Panc1 (cell line): ENCODE results near the gene CAPN2. TPM values are rescaled to one million over a fixed set of nuclear protein-coding genes. Genes with fewer than 3 reads are reported as not detected.

Source experiments
- ATAC-seq: fragments of 200-7000 bp; cut with Tn5 transposase; 2 replicates; pipeline ENCODE4 v1.9.1; 2020; ENCODE audit warnings: mild to moderate bottlenecking, moderate library complexity
- BruUV-seq: library from RNA; stranded (reverse); fragments of 400-500 nt; replicated peaks from 2 replicates; lab custom pipeline; 2021; lab: Mats Ljungman, UMichigan
- CTCF ChIA-PET: fragments of 300-600 bp; sonication (Branson Sonifier 250); formaldehyde crosslinking; loops from one replicate; lab custom pipeline; 2022; ENCODE audit warnings: antibody characterized with exemption; lab: Charles Lee
- POLR2A ChIA-PET: fragments of 300-600 bp; sonication (Branson Sonifier 250); formaldehyde crosslinking; loops from one replicate; lab custom pipeline; 2022; ENCODE audit warnings: antibody characterized with exemption; lab: Charles Lee
- DNase-seq: peaks from one replicate; pipeline ENCODE4 v3.0.0-alpha.2; 2010; ENCODE audit warnings: low read depth, low spot score
- H3K27ac ChIP-seq: 2 replicates; pipeline ENCODE4 v1.5.1; 2011; ENCODE audit warnings: mild to moderate bottlenecking, low read length, inconsistent platforms
- H3K27me3 ChIP-seq: fragments of 200-500 bp; sonication (Bioruptor generic); 2 replicates; pipeline ENCODE4 v1.6.0; 2014; ENCODE audit warnings: low read length, inconsistent platforms; ENCODE audit not compliant: control insufficient read depth, insufficient read depth
- H3K36me3 ChIP-seq: fragments of 200-500 bp; sonication (Bioruptor generic); 2 replicates; pipeline ENCODE4 v1.5.1; 2014; ENCODE audit warnings: inconsistent platforms, mild to moderate bottlenecking, low read length, moderate library complexity; ENCODE audit not compliant: control insufficient read depth, insufficient read depth
- H3K4me1 ChIP-seq: 2 replicates; pipeline ENCODE4 v1.5.1; 2011; ENCODE audit warnings: inconsistent platforms, mild to moderate bottlenecking, low read length, moderate library complexity; ENCODE audit not compliant: control insufficient read depth, insufficient read depth
- H3K4me3 ChIP-seq, 2 experiments: 2 replicates each; pipeline ENCODE4 v1.5.1; 2011 to 2012; ENCODE audit warnings: low read depth in 2 of 2, low read length in 2 of 2, mild to moderate bottlenecking in 2 of 2, inconsistent platforms in 1 of 2, moderate library complexity in 1 of 2
- H3K9me3 ChIP-seq: fragments of 200-500 bp; sonication (Bioruptor generic); 2 replicates; pipeline ENCODE4 v1.5.1; 2014; ENCODE audit warnings: low read depth, mild to moderate bottlenecking, inconsistent platforms, low read length, moderate library complexity; ENCODE audit not compliant: control insufficient read depth, insufficient read depth
- POLR2AphosphoS5 ChIP-seq: IDR thresholded peaks from 2 replicates; pipeline ENCODE4 v1.6.1; 2012; ENCODE audit warnings: mild to moderate bottlenecking, low read depth, low read length, moderate library complexity
- SIN3A ChIP-seq: IDR thresholded peaks from 2 replicates; pipeline ENCODE4 v1.6.1; 2012; ENCODE audit warnings: low read depth, mild to moderate bottlenecking, low read length, moderate library complexity, borderline replicate concordance; ENCODE audit not compliant: insufficient read depth
- TCF7L2 ChIP-seq: IDR thresholded peaks from 2 replicates; pipeline ENCODE4 v1.6.1; 2011; ENCODE audit warnings: mild to moderate bottlenecking, low read depth, low read length, inconsistent platforms
- in situ Hi-C: cut with HindIII; loops from 2 replicates; pipeline ENCODE4 v1.10.0; 2016; ENCODE audit warnings: low sequenced_read_pairs, low pct_unique_long_range_greater_than_20kb
- intact Hi-C: fragments of 100-400 bp; cut with micrococcal nuclease; formaldehyde crosslinking; loops from one replicate; pipeline ENCODE4 v1.10.0; 2022; ENCODE audit not compliant: unreplicated experiment
- total RNA-seq: library from RNA; stranded (reverse); gene quantifications from one replicate; pipeline ENCODE4 v1.2.1, GENCODE V29; 2021; ENCODE audit not compliant: unreplicated experiment
- TF ChIP-seq, protein P1 (sequence below): fragments of 450-650 bp; IDR thresholded peaks from 2 replicates; pipeline ENCODE4 v1.5.1; 2017; ENCODE audit warnings: mild to moderate bottlenecking
- TF ChIP-seq, protein P2 (sequence below), 2 experiments: IDR thresholded peaks; 2 replicates each; pipeline ENCODE4 v1.6.1; 2011 to 2012; ENCODE audit warnings: low read depth in 2 of 2, control low read depth in 1 of 2, low read length in 1 of 2, mild to moderate bottlenecking in 1 of 2, moderate library complexity in 1 of 2; ENCODE audit not compliant: insufficient read depth in 1 of 2

CAPN2 gene
- total RNA-seq, 1 experiment from 2014 or later = 171 TPM

DNA sequence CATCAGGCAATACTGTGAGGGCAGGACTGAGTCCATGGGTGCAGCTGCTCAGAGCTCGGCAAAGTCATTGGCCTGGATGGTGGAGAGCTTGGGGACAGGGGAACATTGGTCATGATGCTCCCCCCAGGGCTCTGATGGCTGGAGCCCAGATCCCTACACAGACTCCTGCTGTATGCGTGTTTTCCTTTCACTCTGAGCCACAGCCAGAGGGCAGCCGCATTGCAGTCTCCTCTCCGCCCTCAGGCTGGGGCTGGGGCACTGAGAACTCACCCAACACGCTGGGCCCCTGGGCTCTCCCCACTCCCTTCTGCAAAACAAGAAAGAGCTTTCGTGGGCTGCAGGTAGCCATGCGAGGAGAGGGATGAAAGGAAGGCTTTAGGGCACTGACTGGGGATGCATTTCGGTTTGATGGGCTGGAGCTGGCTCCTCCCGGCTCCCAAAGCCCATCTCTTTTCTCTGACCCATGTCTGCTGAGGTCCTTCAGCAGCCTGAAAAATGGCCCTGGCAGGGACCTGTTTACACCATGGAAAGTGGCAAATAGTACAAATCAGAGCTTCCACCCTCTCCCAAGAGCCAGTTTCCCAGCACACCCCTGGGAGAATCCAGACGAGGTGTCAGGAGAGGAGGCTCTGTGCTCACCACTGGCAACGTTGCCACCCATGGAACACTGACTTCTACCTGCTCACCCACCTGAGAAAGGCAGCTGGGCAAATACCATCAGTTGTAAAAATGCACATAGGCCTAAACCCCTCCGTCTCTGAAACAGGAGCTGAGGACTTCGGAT, 43.8 kb downstream of the CAPN2 start:
- Histone ChIP-seq H3K9me3 (no peaks in the 10 kb centered on the region), H3K4me1 (no peaks in the 10 kb centered on the region), H3K27ac (no peak overlapping the region), H3K36me3 (peaks cover 26% of the 10 kb centered on the region), H3K4me3 (no peak overlapping the region), H3K27me3 (no peaks in the 10 kb centered on the region)
- POLR2A ChIA-PET = no interaction called here
- DNase-seq (no peak), ATAC-seq (peak; percentile 23; the same call in 1 of the 2 replicates)
- TF ChIP-seq TCF7L2 = no peak
- TF ChIP-seq, protein P1, sequence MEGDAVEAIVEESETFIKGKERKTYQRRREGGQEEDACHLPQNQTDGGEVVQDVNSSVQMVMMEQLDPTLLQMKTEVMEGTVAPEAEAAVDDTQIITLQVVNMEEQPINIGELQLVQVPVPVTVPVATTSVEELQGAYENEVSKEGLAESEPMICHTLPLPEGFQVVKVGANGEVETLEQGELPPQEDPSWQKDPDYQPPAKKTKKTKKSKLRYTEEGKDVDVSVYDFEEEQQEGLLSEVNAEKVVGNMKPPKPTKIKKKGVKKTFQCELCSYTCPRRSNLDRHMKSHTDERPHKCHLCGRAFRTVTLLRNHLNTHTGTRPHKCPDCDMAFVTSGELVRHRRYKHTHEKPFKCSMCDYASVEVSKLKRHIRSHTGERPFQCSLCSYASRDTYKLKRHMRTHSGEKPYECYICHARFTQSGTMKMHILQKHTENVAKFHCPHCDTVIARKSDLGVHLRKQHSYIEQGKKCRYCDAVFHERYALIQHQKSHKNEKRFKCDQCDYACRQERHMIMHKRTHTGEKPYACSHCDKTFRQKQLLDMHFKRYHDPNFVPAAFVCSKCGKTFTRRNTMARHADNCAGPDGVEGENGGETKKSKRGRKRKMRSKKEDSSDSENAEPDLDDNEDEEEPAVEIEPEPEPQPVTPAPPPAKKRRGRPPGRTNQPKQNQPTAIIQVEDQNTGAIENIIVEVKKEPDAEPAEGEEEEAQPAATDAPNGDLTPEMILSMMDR = no peak
- no peak for TF ChIP-seq SIN3A
- no peak for TF ChIP-seq POLR2AphosphoS5
- TF ChIP-seq, protein P2, sequence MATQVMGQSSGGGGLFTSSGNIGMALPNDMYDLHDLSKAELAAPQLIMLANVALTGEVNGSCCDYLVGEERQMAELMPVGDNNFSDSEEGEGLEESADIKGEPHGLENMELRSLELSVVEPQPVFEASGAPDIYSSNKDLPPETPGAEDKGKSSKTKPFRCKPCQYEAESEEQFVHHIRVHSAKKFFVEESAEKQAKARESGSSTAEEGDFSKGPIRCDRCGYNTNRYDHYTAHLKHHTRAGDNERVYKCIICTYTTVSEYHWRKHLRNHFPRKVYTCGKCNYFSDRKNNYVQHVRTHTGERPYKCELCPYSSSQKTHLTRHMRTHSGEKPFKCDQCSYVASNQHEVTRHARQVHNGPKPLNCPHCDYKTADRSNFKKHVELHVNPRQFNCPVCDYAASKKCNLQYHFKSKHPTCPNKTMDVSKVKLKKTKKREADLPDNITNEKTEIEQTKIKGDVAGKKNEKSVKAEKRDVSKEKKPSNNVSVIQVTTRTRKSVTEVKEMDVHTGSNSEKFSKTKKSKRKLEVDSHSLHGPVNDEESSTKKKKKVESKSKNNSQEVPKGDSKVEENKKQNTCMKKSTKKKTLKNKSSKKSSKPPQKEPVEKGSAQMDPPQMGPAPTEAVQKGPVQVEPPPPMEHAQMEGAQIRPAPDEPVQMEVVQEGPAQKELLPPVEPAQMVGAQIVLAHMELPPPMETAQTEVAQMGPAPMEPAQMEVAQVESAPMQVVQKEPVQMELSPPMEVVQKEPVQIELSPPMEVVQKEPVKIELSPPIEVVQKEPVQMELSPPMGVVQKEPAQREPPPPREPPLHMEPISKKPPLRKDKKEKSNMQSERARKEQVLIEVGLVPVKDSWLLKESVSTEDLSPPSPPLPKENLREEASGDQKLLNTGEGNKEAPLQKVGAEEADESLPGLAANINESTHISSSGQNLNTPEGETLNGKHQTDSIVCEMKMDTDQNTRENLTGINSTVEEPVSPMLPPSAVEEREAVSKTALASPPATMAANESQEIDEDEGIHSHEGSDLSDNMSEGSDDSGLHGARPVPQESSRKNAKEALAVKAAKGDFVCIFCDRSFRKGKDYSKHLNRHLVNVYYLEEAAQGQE (IDR thresholded peaks at IDR 0.05; ENCODE audit: insufficient read depth in 1 of 2, low read depth in 2 of 2, low read length in 1 of 2) = no peak
- BruUV-seq = no TSS peak
- in situ Hi-C loops = no loop called here
- CTCF ChIA-PET = no interaction called here
- intact Hi-C loops = no loop called here

DNA sequence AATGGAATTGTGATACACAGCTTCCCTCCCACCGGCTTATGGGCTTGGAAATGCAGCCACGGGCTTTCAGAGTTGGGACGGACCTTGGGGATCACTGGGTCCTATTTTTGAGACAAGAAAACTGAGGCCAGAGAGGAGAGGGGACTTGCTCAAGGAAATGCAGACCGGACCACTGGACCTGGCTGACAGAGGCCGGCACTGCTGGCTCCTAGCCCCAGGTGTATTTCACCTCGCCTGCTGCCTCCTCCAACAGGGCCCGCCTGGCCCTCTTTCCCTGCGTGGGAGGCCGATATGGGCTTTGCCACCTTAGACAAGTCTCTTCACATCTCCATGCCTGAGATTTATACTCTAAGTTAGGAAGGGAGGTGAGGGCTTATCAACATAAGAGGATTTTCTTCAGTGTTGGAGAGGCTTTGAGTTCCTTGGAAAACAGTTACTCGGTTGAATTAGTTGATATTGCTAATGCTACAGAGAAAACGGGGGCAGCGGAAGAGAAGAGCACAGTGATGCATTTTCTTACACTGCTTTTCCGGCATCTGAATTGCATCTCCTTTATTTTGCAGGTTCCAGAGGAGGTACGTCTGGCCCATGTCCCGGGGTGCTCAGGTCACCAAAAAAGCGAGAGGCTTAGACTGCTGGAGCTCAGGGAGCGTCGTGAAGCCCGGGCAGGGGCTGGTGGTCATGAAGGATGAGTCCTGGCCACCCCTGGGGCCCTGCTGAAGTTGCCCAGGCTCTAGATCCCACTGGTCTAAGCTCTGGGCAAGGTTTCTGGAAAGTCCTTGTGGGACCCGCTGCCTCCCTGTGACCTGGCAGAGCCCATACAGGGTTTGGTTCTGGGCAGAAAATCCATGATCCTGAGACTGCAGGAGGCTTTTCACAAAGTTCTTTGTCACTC, 44.7 kb downstream of the CAPN2 start:
- H3K27ac ChIP-seq = no peak overlapping the region
- no peaks in the 10 kb centered on the region for H3K4me1 ChIP-seq
- no peak for DNase-seq
- ChIA-PET POLR2A (no interaction called here), CTCF (no interaction called here)
- in situ Hi-C loops = no loop called here
- no peak overlapping the region for H3K4me3 ChIP-seq
- BruUV-seq = no TSS peak
- H3K36me3 ChIP-seq = peaks cover 21% of the 10 kb centered on the region; the same call in 1 of the 2 replicates
- peak; percentile 20; the same call in 1 of the 2 replicates for ATAC-seq
- intact Hi-C loops = no loop called here
- TF ChIP-seq TCF7L2 (no peak), SIN3A (no peak)
- no peaks in the 10 kb centered on the region for H3K27me3 ChIP-seq
- no peaks in the 10 kb centered on the region for H3K9me3 ChIP-seq
